GM13977 (cell line): ENCODE data around the gene EVL.

Source experiments
- DNase-seq: peaks from one replicate; pipeline ENCODE4 v3.0.0; 2012; ENCODE audit warnings: low spot score
- in situ Hi-C: fragments of 300-500 bp; cut with MboI; formaldehyde crosslinking; loops from one replicate; pipeline ENCODE4 v1.12.0; 2022; ENCODE audit warnings: low sequenced_read_pairs, low pct_unique_long_range_greater_than_20kb, mixed read lengths, inconsistent platforms; ENCODE audit not compliant: unreplicated experiment
- TF ChIP-seq, protein P1 (sequence below): IDR thresholded peaks from 2 replicates; pipeline ENCODE4 v1.5.1; 2012; ENCODE audit warnings: mild to moderate bottlenecking, control low read depth; ENCODE audit not compliant: insufficient read depth; ENCODE audit errors: extremely low read depth, missing control alignments

Gene EVL

DNA sequence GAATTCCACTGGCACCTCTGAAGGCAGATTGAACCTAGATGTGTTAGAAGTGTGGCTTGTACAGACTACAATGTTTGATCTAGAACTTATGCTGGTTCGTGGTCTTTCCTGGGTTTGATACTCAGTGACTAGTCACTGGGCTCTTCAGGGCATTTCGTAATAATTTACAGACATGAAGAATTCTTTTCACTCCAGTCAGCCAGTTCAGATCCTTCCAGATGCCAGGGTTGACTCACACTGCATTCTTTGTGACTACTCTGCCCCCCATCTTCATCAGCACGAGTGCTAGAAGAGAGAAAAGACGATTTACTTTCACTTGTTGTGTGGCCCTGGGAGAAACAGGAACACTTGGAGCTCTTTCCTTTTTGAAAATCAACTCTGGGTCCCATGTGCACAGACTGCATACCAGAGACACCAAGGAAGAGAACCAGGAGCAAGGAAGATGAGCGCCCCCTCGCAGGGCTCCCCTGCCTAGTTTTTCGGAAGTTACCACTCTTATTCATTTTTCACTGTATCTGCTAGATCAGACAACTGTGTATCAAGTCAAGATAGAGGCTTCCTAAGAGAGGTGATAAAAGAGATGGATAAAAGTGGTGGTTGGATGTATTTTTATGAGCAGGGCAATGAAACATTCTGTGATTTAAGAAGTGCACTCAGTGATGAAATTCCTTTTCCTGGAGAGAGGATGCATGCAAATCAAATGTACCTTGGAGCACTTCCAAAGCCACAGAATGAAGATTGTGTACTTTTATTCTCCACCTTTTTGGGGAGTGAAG is 33.5 kb upstream of the EVL start:
- in situ Hi-C loops, result no loop called here
- TF ChIP-seq, protein P1, sequence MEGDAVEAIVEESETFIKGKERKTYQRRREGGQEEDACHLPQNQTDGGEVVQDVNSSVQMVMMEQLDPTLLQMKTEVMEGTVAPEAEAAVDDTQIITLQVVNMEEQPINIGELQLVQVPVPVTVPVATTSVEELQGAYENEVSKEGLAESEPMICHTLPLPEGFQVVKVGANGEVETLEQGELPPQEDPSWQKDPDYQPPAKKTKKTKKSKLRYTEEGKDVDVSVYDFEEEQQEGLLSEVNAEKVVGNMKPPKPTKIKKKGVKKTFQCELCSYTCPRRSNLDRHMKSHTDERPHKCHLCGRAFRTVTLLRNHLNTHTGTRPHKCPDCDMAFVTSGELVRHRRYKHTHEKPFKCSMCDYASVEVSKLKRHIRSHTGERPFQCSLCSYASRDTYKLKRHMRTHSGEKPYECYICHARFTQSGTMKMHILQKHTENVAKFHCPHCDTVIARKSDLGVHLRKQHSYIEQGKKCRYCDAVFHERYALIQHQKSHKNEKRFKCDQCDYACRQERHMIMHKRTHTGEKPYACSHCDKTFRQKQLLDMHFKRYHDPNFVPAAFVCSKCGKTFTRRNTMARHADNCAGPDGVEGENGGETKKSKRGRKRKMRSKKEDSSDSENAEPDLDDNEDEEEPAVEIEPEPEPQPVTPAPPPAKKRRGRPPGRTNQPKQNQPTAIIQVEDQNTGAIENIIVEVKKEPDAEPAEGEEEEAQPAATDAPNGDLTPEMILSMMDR, result no peak
- DNase-seq, result no peak

DNA sequence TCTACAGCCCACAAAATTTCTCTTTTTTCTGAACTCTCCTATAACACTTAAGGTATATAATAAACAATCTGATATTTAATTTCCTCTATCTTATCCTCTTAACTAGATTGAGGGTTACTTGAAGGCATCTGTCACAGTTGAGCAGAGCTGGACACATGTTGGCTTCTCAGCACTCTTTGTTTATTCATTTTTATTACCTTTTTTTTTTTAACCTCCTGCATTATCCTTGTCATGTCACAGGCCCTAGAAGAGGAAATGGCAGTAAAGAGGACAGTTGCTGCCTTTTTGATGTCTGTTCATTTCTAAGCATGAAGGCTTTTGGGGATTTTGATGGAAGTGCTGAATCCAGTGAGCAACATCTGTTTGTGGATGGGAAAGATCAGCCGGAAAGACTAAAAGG is 32.5 kb upstream of the EVL start:
- DNase-seq, result no peak
- TF ChIP-seq, protein P1, result no peak
- in situ Hi-C loops, result no loop called here

DNA sequence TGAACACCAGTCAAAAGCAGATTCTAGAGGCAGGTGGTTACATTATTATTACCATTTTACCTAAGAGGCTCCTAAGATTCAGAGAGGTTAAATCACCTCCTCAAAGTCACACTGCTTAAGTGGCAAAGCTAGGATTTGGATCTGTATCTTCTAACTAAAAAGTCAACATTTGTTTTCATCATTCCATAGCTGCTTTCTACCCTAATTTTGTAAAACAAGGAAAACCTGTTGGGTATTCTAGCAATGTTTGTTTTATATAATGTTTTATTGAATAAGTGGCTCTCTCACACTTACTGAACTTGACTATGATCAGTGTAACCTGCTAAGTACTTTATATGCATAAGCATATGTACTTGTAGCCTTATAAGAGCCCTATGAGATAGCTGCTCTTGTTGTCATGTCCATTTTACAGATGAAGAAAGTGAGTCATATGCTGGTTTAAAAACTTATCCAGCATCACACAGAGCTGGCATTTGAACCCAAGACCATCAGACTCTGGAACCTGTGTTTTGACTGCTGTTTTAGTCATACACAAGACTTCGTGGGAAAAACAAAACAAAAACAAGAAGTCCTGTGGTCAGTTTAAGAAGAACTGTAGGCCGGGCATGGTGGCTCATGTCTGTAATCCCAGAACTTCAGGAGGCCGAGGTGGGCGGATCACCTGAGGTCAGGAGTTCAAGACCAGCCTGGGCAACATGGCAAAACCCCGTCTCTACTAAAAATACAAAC is 31.7 kb upstream of the EVL start:
- DNase-seq, result no peak
- TF ChIP-seq, protein P1, result no peak

DNA sequence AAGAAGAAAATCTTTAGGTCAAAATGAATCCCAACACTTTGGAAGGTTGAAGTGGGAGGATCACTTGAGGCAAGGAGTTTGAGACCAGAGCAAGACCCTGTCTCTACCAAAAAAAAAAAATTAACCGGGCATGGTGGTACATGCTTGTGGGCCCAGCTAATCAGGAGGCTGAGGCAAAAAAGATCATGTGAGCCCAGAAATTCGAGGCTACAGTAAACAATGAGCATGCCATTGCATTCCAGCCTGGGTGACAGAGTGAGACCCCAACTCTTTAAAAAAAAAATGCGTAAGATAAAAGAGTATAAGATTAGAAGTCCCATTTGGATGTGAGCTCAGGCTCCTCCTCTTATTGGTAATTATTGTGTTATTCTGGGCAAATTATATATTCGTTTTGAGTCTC is 30.8 kb upstream of the EVL start:
- DNase-seq, result no peak
- TF ChIP-seq, protein P1, result no peak
- in situ Hi-C loops, result no loop called here

More for the DNA sequence above, 31.7 kb upstream of the EVL start:
- in situ Hi-C loops, result no loop called here

DNA sequence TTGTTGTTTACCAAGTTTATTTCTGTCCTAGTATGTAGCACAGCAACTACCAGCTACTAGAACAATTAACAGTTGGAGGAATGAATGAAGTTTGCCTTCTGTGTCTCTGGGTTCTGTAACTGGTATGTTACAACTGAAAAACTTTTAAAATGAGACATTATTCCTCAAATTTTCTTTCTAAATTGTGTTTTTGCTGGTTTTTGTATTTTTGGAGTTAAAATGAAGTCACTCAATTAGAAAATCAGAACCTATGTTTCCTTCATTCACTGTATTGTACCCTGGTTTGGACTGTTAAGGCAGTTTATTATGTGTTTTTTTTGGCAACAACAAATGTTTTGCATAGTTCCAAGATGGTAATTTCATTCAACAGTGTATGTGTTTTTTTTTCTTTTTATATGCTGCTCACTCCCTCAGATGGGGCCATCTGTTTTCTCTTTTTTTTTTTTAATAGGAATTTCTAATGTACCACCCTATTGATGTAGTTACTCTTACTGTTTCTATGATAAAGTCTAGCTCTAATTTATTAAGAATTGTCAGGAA is 30.2 kb upstream of the EVL start:
- in situ Hi-C loops, result no loop called here
- DNase-seq, result no peak
- TF ChIP-seq, protein P1, result no peak

DNA sequence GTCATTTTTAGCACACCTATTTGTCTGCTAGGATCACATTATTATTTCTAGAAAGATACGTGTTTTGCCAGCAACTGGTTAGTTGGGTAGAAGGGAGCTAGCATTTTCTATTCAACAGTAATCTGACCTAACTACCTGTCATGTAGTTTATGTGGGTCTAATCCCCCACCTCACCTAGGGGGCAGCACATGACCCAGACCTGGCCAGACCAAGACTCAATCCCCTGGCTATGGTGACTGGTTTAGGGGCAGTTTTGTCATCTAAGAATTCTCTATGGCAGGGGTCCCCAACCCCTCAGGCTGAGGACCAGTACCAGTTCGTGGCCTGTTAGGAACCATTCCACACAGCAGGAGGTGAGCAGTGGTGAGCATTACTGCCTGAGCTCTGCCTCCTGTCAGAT is 29.5 kb upstream of the EVL start:
- in situ Hi-C loops, result no loop called here

More for the DNA sequence above, 29.5 kb upstream of the EVL start:
- no peak for DNase-seq
- TF ChIP-seq, protein P1, result no peak
